Fibroblast of lung (primary cell): Measurements from ENCODE around the gene NUDT13. TPM values are rescaled to one million over a fixed set of nuclear protein-coding genes. Genes with fewer than 3 reads are reported as not detected.

Source experiments
- DNase-seq, 2 donors: peaks; one replicate each; pipeline versions ENCODE4 v3.0.0 to v3.0.0-alpha.2; 2010; ENCODE audit warnings: low read depth in 2 of 2
- H2AFZ ChIP-seq: 2 replicates; pipeline ENCODE4 v1.5.1; 2012; ENCODE audit warnings: low read length, control low read depth, inconsistent platforms
- H3K27ac ChIP-seq: 2 replicates; pipeline ENCODE4 v1.5.1; 2011; ENCODE audit warnings: low read length, control low read depth; ENCODE audit not compliant: insufficient read depth
- H3K27me3 ChIP-seq: 2 replicates; pipeline ENCODE4 v1.5.1; 2011; ENCODE audit warnings: mild to moderate bottlenecking, low read length; ENCODE audit not compliant: control insufficient read depth, insufficient read depth
- H3K36me3 ChIP-seq: 2 replicates; pipeline ENCODE4 v1.5.1; 2011; ENCODE audit warnings: low read length; ENCODE audit not compliant: control insufficient read depth, insufficient read depth
- H3K4me1 ChIP-seq: 2 replicates; pipeline ENCODE4 v1.5.1; 2011; ENCODE audit warnings: low read length; ENCODE audit not compliant: control insufficient read depth, insufficient read depth; ENCODE audit errors: extremely low read depth
- H3K4me2 ChIP-seq: 2 replicates; pipeline ENCODE4 v1.5.1; 2011; ENCODE audit warnings: low read length, control low read depth; ENCODE audit not compliant: insufficient read depth; ENCODE audit errors: extremely low read depth
- H3K4me3 ChIP-seq, 4 experiments: fragments of 200-600 bp in 1 of 4; sonication (generic) in 1 of 4; replicated peaks in 1 of 4; 2 replicates each; pipeline ENCODE4 v1.5.1; 2011 to 2016; ENCODE audit warnings: low read length in 4 of 4, low read depth in 3 of 4, mild to moderate bottlenecking in 3 of 4, control low read depth in 2 of 4, inconsistent platforms in 1 of 4, mixed read lengths in 1 of 4; ENCODE audit not compliant: insufficient read depth in 1 of 4; ENCODE audit errors: control extremely low read depth in 1 of 4
- H3K79me2 ChIP-seq: 2 replicates; pipeline ENCODE4 v1.5.1; 2012; ENCODE audit warnings: mild to moderate bottlenecking, low read length, inconsistent platforms; ENCODE audit not compliant: control insufficient read depth, insufficient read depth
- H3K9ac ChIP-seq: 2 replicates; pipeline ENCODE4 v1.5.1; 2011; ENCODE audit warnings: mild to moderate bottlenecking, low read length, control low read depth; ENCODE audit not compliant: insufficient read depth
- H3K9me3 ChIP-seq: 2 replicates; pipeline ENCODE4 v1.5.1; 2012; ENCODE audit warnings: low read depth, low read length; ENCODE audit not compliant: control insufficient read depth, insufficient read depth
- H4K20me1 ChIP-seq: 2 replicates; pipeline ENCODE4 v1.5.1; 2011; ENCODE audit warnings: low read length; ENCODE audit not compliant: control insufficient read depth, insufficient read depth; ENCODE audit errors: extremely low read depth
- CTCF ChIP-seq, 2 donors: IDR thresholded peaks in 1 of 2; conservative IDR thresholded peaks in 1 of 2; 1 replicate in 1 of 2; 2 replicates in 1 of 2; pipeline ENCODE4 v1.5.1; 2011 to 2012; ENCODE audit warnings: low read length in 2 of 2, control low read depth in 1 of 2, inconsistent platforms in 1 of 2, low read depth in 1 of 2, mild to moderate bottlenecking in 1 of 2
- EZH2 ChIP-seq: IDR thresholded peaks from 2 replicates; pipeline ENCODE4 v1.5.1; 2012; ENCODE audit warnings: low read length, control low read depth, mild to moderate bottlenecking; ENCODE audit errors: missing control alignments
- polyA plus RNA-seq, 2 donors: library from polyadenylated mRNA; depleted of rRNA in 1 of 2; stranded (reverse) in 1 of 2; unstranded in 1 of 2; fragments of >200 nt; gene quantifications; 2 replicates each; pipeline ENCODE4 v1.2.1, GENCODE V29; 2011 to 2012; ENCODE audit warnings: missing spikeins in 1 of 2
- total RNA-seq: library from RNA; depleted of rRNA; stranded (reverse); fragments of >200 nt; gene quantifications from 2 replicates; pipeline ENCODE4 v1.2.1, GENCODE V29; 2014

The NUDT13 gene
- total and polyA plus RNA-seq, 2 donors (not counting 1 experiment from before 2014, with no cell fraction given) = 1.8 to 2.1 TPM

DNA sequence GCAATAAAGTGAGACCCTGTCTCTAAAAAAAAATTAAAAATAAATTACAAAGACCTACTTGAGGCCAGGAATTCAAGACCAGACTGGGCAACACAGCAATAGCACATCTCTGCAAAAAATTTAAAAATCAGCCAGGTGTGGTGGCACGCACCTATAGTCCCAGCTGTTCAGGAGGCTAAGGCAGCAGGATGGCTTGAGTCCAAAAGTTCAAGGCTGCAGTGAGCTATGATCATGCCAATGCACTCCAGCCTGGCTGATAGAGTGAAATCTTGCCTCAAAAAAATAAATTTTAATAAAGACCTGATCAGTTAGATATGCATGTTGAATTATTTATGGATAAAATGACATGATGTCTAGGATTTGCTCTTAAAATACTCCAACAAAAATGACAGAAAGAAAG lies 48.5 kb upstream of the NUDT13 start:
- Histone ChIP-seq H3K4me1 (no peaks in the 10 kb centered on the region), H3K4me2 (no peak overlapping the region), H2AFZ (no peak overlapping the region), H3K36me3 (peaks cover 4% of the 10 kb centered on the region), H3K9ac (no peak overlapping the region), H3K27me3 (no peaks in the 10 kb centered on the region), H3K9me3 (no peaks in the 10 kb centered on the region), H3K27ac (no peak overlapping the region), H3K79me2 (no peaks in the 10 kb centered on the region), H4K20me1 (no peaks in the 10 kb centered on the region), H3K4me3 (no peak overlapping the region)
- no peak for TF ChIP-seq CTCF (conservative IDR thresholded peaks at IDR 0.05 in 1 of 2, IDR thresholded peaks at IDR 0.05 in 1 of 2; ENCODE audit: low read depth in 1 of 2, low read length in 2 of 2)
- TF ChIP-seq EZH2 = no peak
- no peak for DNase-seq

DNA sequence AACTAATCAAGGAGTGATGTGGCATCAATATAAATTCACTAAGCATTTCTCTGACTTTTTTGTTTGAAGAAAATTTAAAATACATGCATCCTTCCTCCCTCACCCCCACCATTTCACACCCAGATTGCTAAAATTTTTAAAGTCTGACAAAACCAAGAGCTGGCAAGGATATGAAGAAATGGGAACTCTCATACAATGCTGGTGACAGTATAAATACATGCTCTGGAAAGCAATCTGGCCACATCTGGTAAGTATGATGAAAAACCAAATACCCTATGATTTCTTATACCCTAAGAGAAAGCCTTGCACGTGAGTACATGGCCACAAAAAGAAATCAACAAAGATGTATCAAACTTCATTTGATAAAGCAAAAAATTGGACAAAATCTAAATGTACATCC lies 44.8 kb upstream of the NUDT13 start:
- Histone ChIP-seq H3K27me3 (no peaks in the 10 kb centered on the region), H4K20me1 (no peaks in the 10 kb centered on the region), H3K9ac (no peak overlapping the region), H3K4me3 (no peak overlapping the region), H3K36me3 (peaks cover 4% of the 10 kb centered on the region), H2AFZ (no peak overlapping the region), H3K4me1 (no peaks in the 10 kb centered on the region), H3K27ac (no peak overlapping the region), H3K9me3 (no peaks in the 10 kb centered on the region), H3K79me2 (no peaks in the 10 kb centered on the region), H3K4me2 (no peak overlapping the region)
- DNase-seq = peak in 1 of 2 donors; percentile 4
- TF ChIP-seq EZH2 (no peak), CTCF (conservative IDR thresholded peaks at IDR 0.05 in 1 of 2, IDR thresholded peaks at IDR 0.05 in 1 of 2; ENCODE audit: low read depth in 1 of 2, low read length in 2 of 2) (no peak)

- no peak overlapping the region for H3K4me3 ChIP-seq
- H3K27ac ChIP-seq = no peak overlapping the region
- TF ChIP-seq CTCF (conservative IDR thresholded peaks at IDR 0.05 in 1 of 2, IDR thresholded peaks at IDR 0.05 in 1 of 2; ENCODE audit: low read depth in 1 of 2, low read length in 2 of 2) (no peak), EZH2 (no peak)
- no peaks in the 10 kb centered on the region for H3K27me3 ChIP-seq
- peaks cover 18% of the 10 kb centered on the region for H3K79me2 ChIP-seq
- peaks cover 1% of the 10 kb centered on the region for H4K20me1 ChIP-seq
- H3K9ac ChIP-seq = no peak overlapping the region
- no peaks in the 10 kb centered on the region for H3K9me3 ChIP-seq
- no peak for DNase-seq
- no peak overlapping the region for H3K4me2 ChIP-seq
- no peaks in the 10 kb centered on the region for H3K4me1 ChIP-seq
- peaks cover 1% of the 10 kb centered on the region for H3K36me3 ChIP-seq
- H2AFZ ChIP-seq = no peak overlapping the region
Measured at GRCh38 chr10:73073627-73074026, 36.6 kb upstream of the NUDT13 start.
